WI38 (cell line): Measurements from ENCODE around the gene CLSTN2.

Source experiments
- H3K4me3 ChIP-seq: 2 replicates; pipeline ENCODE4 v1.5.1; 2011; ENCODE audit warnings: low read depth, mild to moderate bottlenecking, control low read depth, low read length
- TF ChIP-seq, protein P1 (sequence below): IDR thresholded peaks from 2 replicates; pipeline ENCODE4 v1.5.1; 2012; ENCODE audit warnings: low read depth, mild to moderate bottlenecking, control low read depth, low read length

The CLSTN2 gene

DNA sequence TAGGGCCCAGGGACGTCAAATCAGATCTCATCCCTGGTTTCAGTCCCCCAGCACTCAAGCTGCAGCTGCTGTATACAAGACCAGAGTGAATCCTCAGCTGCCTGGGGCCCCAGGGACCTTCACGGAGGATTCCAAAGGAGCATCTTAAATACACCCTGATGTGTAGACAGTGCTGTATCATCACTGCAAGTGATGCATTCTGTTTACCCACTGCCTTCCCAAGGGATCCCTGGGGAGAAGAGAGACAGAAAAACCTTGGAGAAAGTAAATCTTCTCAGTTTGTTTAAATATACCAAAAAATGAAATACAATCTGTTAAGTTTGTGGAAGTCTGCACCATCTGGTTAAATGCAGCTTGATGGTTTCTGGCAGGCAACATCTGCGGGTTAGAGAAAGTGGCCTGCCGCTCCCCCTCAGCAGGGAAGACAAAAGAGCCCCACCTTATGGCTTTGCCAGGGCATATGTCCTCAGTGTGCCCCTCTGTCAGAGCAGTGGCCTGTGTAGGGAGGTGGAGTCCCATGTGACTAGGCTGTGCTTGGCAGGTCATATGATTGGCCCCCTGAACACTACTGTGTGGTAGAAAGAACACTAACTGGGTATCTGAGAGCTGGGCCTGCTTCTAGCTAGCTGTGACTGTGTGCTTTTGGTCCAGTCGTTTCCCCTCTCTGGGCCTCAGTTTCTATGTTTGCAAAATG lies 520.7 kb downstream of the CLSTN2 start:
- H3K4me3 ChIP-seq, result no peak overlapping the region
- TF ChIP-seq, protein P1, sequence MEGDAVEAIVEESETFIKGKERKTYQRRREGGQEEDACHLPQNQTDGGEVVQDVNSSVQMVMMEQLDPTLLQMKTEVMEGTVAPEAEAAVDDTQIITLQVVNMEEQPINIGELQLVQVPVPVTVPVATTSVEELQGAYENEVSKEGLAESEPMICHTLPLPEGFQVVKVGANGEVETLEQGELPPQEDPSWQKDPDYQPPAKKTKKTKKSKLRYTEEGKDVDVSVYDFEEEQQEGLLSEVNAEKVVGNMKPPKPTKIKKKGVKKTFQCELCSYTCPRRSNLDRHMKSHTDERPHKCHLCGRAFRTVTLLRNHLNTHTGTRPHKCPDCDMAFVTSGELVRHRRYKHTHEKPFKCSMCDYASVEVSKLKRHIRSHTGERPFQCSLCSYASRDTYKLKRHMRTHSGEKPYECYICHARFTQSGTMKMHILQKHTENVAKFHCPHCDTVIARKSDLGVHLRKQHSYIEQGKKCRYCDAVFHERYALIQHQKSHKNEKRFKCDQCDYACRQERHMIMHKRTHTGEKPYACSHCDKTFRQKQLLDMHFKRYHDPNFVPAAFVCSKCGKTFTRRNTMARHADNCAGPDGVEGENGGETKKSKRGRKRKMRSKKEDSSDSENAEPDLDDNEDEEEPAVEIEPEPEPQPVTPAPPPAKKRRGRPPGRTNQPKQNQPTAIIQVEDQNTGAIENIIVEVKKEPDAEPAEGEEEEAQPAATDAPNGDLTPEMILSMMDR, result no peak

GRCh38 chr3:140456974-140457373 lies 522.0 kb downstream of the CLSTN2 start:
- TF ChIP-seq, protein P1, result no peak
- no peak overlapping the region for H3K4me3 ChIP-seq

GRCh38 chr3:140459462-140459861 lies 524.5 kb downstream of the CLSTN2 start:
- no peak overlapping the region for H3K4me3 ChIP-seq

GRCh38 chr3:140461250-140461649 lies 526.3 kb downstream of the CLSTN2 start:
- TF ChIP-seq, protein P1, result no peak
- no peak overlapping the region for H3K4me3 ChIP-seq

More at GRCh38 chr3:140459462-140459861, 524.5 kb downstream of the CLSTN2 start:
- TF ChIP-seq, protein P1, result no peak

DNA sequence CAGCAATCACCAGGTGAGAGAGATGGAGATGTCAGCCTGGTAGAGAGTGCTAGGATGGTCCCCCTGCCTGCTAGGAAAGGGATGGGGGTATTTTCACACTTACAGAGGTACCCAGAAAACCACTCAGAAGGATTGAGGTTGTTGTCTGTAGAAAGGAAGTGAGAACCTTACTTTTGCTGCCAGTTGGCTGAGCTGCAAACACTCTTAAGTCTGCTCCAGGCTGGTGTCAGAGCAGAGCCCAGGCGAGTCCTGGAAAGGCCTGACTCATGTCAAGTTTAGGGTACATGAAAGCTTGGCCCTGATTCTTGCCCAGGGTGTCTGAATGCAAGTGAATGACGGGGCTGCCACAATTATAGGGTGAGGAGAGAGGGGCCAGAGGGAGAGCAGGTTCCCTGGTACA lies 528.4 kb downstream of the CLSTN2 start:
- TF ChIP-seq, protein P1, result no peak

GRCh38 chr3:140465988-140466387 lies 531.0 kb downstream of the CLSTN2 start:
- TF ChIP-seq, protein P1, result no peak
- H3K4me3 ChIP-seq, result no peak overlapping the region

More for the DNA sequence above, 528.4 kb downstream of the CLSTN2 start:
- H3K4me3 ChIP-seq, result no peak overlapping the region

DNA sequence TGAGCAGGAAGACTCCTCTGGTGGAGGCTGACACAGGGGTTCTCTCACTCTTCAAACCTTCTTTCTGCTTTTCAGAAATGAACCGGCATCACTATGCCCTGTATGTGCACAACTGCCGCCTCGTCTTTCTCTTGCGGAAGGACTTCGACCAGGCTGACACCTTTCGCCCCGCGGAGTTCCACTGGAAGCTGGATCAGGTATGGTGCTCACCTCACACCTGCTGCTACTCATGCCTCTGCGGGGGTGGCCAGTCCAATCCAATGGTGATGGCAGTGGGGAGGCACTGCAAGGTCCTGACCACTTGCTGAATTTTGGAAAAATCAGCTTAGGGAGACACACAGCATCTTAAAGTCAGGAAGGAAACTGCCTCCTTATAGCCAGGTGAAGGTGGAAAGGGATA lies 531.5 kb downstream of the CLSTN2 start:
- TF ChIP-seq, protein P1, result no peak
- H3K4me3 ChIP-seq, result no peak overlapping the region
